Activated CD4-positive, alpha-beta T cell treated with anti-CD3 and anti-CD28 coated beads, Interleukin-2, amount 50 U/mL, for 24 hours (primary cell): ENCODE data around the gene SRGAP3.

Source experiments
- DNase-seq, 2 donors: peaks; one replicate each; pipeline ENCODE4 v3.0.0-alpha.2; 2020; ENCODE audit warnings: low read depth in 1 of 2, low spot score in 1 of 2

SRGAP3 gene

GRCh38 chr3:9204253-9204992, 45.0 kb downstream of the SRGAP3 start:
- DNase-seq = no peak

GRCh38 chr3:9203317-9203716, 46.1 kb downstream of the SRGAP3 start:
- DNase-seq = no peak

- no peak for DNase-seq
These were observed 46.9 kb downstream of the SRGAP3 start for GRCh38 chr3:9202546-9202945.

GRCh38 chr3:9201955-9202354, 47.5 kb downstream of the SRGAP3 start:
- DNase-seq = no peak

- no peak for DNase-seq
These were observed 48.2 kb downstream of the SRGAP3 start for GRCh38 chr3:9201266-9201665.

GRCh38 chr3:9199775-9200174, 49.7 kb downstream of the SRGAP3 start:
- DNase-seq = no peak

GRCh38 chr3:9198899-9199335, 50.5 kb downstream of the SRGAP3 start:
- no peak for DNase-seq

GRCh38 chr3:9198261-9198660, 51.2 kb downstream of the SRGAP3 start:
- DNase-seq = no peak

- no peak for DNase-seq
These were observed 53.4 kb downstream of the SRGAP3 start for GRCh38 chr3:9196020-9196419.

GRCh38 chr3:9195390-9195789, 54.1 kb downstream of the SRGAP3 start:
- no peak for DNase-seq

- DNase-seq = no peak
These were observed 54.8 kb downstream of the SRGAP3 start for GRCh38 chr3:9194509-9195184.

GRCh38 chr3:9193633-9194195, 55.7 kb downstream of the SRGAP3 start:
- DNase-seq = no peak

GRCh38 chr3:9193211-9193610, 56.2 kb downstream of the SRGAP3 start:
- DNase-seq = no peak

GRCh38 chr3:9192248-9193025, 57.0 kb downstream of the SRGAP3 start:
- no peak for DNase-seq

- no peak for DNase-seq
These were observed 59.2 kb downstream of the SRGAP3 start for GRCh38 chr3:9190276-9190675.

GRCh38 chr3:9188583-9188982, 60.9 kb downstream of the SRGAP3 start:
- DNase-seq = no peak

- no peak for DNase-seq
These were observed 63.7 kb downstream of the SRGAP3 start for GRCh38 chr3:9185701-9186100.

GRCh38 chr3:9185046-9185445, 64.4 kb downstream of the SRGAP3 start:
- no peak for DNase-seq

GRCh38 chr3:9184461-9184835, 65.0 kb downstream of the SRGAP3 start:
- no peak for DNase-seq

- no peak for DNase-seq
These were observed 65.5 kb downstream of the SRGAP3 start for GRCh38 chr3:9183811-9184460.

- no peak for DNase-seq
These were observed 66.4 kb downstream of the SRGAP3 start for GRCh38 chr3:9183011-9183410.
